ENCODE measurements around the gene HECTD4.

DNA sequence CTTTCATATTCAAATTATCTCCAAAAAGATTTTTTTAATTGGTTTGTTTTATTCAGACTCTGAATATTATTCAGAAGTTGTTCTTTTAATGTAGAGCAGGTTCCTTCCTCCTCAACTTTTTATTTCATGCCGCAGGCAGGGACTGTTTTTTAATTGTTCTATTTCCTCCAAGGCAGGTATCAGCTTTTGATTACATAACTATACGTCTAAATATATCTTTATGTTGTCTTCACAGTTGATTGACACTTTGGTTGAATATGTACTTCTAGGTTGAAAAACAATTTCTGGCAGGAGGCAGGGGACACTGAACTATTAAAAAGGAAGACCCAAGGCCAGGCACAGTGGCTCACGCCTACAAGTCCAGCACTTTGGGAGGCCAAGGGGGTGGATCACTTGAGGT lies 82.5 kb downstream of the HECTD4 start:
- TF ChIP-seq, protein P1, sequence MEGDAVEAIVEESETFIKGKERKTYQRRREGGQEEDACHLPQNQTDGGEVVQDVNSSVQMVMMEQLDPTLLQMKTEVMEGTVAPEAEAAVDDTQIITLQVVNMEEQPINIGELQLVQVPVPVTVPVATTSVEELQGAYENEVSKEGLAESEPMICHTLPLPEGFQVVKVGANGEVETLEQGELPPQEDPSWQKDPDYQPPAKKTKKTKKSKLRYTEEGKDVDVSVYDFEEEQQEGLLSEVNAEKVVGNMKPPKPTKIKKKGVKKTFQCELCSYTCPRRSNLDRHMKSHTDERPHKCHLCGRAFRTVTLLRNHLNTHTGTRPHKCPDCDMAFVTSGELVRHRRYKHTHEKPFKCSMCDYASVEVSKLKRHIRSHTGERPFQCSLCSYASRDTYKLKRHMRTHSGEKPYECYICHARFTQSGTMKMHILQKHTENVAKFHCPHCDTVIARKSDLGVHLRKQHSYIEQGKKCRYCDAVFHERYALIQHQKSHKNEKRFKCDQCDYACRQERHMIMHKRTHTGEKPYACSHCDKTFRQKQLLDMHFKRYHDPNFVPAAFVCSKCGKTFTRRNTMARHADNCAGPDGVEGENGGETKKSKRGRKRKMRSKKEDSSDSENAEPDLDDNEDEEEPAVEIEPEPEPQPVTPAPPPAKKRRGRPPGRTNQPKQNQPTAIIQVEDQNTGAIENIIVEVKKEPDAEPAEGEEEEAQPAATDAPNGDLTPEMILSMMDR (IDR thresholded peaks at IDR 0.05) = no peak
- no peak for TF ChIP-seq POLR2AphosphoS5 (IDR thresholded peaks at IDR 0.05)
